Peyer's patch (tissue), 4 donors: ENCODE measurements around the gene TIAM1.

Experiments
- CTCF ChIP-seq, 6 experiments: fragments of 450-650 bp in 4 of 6; fragments of 200-600 bp in 2 of 6; sonication (generic) in 1 of 6; IDR thresholded peaks; one replicate each; pipeline ENCODE4 v1.5.1; 2017 to 2019; ENCODE audit warnings: antibody characterized with exemption in 6 of 6, mild to moderate bottlenecking in 3 of 6, moderate library complexity in 1 of 6
- POLR2A ChIP-seq, 2 donors: fragments of 450-650 bp; IDR thresholded peaks; one replicate each; pipeline ENCODE4 v1.5.1; 2017; ENCODE audit warnings: antibody characterized with exemption in 2 of 2, mild to moderate bottlenecking in 2 of 2, moderate library complexity in 2 of 2

- TF ChIP-seq POLR2A (IDR thresholded peaks at IDR 0.05) = no peak
- no peak for TF ChIP-seq CTCF (IDR thresholded peaks at IDR 0.05)
These were observed 61.9 kb downstream of the TIAM1 start for GRCh38 chr21:31282095-31282709.
